ENCODE results near the gene PAM. TPM values are rescaled to one million over a fixed set of nuclear protein-coding genes. Genes with fewer than 3 reads are reported as not detected.
"Not testable (repeated sequence)": the region's sequence is repeated elsewhere in the genome, so short reads cannot be mapped to it uniquely, and the experiment has no call there.

PAM gene
- total RNA-seq, 2 experiments from 2014 or later = 92.8 to 103 TPM

DNA sequence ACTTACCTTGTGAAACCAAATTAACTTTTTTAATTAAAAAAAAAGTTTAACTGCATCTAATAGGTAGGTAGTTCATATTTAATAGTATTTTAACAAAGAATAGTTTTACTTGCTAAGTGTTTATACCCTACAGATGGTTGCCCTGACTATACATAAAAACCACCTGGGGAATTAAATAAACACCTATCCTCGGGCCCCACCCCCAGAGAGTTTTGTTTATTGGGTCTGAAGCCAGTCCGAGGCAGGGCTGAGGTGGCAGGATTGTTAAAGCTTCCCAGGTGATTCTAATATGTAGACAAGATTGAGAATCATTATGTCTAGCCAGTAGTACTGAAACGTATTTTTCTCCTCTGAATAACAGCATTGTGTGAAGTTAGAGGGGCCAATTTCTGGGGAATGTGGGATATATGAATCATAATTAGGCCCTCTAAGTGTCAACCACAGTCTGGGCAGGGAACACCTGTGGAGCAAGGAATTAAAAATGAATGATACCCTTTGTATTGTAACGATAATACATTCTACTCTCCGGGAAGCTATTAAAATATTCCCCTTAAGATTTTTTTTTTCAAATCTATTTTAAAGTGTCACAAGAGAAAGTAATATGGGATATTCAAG is 5.6 kb upstream of the PAM start:
- CTCF ChIA-PET = no interaction called here
- POLR2A ChIA-PET = no interaction called here

DNA sequence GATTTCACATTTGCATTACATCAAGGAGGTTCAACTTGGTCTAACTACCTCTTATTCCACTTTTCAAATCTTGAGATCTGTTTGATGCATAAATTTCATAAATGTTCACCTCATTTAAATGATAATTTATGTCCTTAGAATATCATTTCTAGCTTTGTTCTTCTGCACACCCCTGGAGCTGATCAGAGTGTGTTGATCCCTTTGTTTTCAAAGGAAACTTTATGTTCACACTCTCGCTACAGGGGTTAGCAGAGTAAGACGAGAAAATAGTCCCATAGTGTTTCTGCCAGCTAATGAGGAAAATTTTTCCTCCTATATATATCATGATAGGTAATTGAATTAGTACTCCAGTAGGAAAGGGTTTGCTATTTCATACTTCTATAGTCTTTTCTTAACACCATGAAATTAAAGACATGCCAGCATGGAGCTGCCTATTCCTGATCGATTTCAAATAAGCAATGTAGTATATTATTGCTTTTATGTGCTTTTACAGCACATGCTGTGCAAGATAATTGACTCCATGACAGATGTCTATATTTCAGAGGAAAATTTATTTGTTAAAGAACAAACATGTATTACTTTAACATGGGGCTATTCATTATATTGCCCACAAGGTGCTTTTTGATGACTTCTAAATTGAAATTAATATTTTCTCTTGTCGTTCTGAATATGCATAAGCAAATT is 4.8 kb upstream of the PAM start:
- CTCF ChIA-PET = no interaction called here
- POLR2A ChIA-PET = no interaction called here

DNA sequence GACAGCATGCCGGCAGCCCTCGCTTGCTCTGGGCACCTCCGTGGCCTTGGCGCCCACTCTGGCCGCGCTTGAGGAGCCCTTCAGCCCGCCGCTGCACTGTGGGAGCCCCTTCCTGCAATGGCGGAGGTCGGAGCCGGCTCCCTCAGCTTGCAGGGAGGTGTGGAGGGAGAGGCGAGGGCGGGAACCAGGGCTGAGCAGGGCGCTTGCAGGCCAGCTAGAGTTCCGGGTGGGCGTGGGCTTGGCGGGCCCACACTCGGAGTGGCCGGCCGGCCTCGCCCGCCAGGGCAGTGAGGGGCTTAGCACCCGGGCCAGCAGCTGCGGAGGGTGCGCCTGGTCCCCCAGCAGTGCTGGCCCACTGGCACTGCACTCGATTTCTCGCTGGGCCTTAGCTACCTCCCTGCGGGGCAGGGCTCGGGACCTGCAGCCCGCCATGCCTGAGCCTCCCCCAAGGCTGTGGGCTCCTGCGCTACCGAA is 3.2 kb upstream of the PAM start:
- CTCF ChIA-PET = not testable (repeated sequence)

DNA sequence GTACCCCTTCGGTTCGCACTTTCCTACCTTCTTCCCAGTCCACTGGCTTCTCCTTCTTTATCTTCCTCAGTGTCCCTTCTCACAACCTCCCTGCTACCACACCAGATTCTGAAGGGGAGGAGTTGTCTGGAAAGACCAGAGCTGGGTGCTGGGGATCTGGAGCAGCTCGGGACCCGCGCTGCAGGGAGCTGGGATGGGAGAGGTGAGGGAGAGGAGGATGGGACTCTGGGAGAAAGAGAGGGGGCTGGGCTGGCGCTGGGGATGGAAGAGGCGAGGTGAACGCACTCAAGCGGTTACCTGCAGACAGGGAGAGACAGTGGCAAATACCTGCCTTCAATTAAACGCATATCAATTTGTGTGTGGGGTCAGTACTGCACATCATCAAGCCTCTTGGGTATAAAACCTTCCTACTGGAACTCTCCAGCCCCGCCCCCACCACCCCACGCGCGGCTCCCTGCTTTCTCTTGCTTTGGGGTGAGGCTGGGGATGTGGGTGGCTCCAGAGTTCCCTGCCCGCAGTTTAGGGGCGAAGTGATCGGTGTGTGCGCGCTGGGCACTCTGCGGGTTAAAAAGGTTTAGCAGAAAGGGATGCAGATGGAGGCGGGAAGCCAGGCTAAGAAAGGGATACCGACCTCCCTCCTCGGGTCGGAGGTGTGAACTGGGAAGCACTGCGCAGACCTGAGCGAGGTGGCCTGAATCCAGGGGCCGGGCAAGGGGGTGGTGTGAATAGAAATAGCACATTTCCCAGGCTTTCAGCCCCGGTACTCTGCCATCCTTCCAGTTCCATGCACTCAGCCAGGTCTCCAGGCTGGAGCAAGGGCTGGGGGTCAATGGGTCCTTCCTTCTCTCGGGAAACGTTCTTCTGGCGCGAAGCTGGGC is 977 bp upstream of the PAM start:
- ChIA-PET CTCF (interaction anchor here (0.9 to 2.4 kb wide), 3 partner anchors 11 to 39 kb away, joined by 3 to 8 read pairs (median 4); no protein-coding TSS in a partner anchor), POLR2A (interaction anchor here (0.7 to 2.3 kb wide), 3 partner anchors 10 to 366 kb away, joined by 3 to 11 read pairs (median 9); partner anchors contain the start of genes GIN1 and PPIP5K2)

More for the DNA sequence above, 3.2 kb upstream of the PAM start:
- POLR2A ChIA-PET = not testable (repeated sequence)

DNA sequence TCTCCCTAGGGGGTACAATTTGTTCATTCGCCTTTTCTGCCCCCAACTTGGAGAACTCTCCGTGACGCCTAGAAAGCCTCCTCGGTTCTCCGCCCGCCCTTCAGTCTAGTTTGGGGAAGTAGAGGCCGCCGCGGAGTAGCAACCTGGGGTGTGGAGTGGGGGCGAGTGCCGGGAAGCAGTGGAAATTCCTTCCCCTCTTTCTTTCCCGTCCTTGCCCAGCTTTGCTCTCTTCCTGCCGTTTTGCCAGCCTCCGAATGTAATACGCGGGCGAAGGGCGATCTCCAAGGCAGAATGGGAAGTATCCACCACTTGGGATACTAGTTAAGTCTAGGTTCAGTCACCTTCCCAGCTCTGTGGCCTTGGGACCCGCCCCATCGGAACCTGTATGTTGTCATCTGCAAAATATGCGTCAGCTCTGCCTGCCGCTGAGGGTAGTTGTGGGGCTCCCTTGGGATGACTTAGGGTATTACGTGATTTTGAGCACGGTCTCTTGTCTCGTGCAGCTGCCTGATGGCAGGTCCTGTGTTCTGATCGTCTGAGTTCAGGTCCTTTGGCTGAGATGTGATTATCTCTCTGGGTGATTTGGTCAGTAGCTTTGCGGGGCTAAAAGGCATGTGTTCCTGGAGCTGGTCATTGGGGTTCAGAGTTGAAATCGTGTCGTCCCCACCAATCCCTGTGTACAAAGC is 724 bp downstream of the PAM start:
- ChIA-PET POLR2A (interaction anchor here (1.0 to 2.3 kb wide), 6 partner anchors 8 to 364 kb away, joined by 3 to 11 read pairs (median 6); partner anchors contain the start of genes GIN1 and PPIP5K2), CTCF (interaction anchor here (1.2 to 2.4 kb wide), 7 partner anchors 8 to 74 kb away, joined by 3 to 8 read pairs (median 4); no protein-coding TSS in a partner anchor)

DNA sequence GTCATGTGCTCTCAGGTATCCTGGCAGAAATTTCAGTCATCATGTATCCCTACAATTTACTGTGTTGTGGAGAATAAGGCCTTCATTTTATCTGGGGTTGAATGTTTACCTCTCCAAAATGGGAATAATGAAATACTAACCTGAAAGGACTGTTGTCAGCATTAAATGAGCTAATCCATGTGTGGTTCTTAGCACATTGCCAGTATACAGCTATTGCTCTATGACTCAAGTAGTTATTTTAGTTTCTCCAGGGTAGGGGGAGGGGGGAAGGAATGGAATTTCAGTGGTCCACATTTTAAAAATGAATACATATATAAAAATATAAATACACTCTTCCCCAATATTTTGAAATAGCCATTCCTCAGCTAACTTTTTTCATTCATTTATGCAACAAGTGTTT is 3.5 kb downstream of the PAM start:
- POLR2A ChIA-PET = interaction anchor here (0.8 kb wide), 1 partner anchor 11 kb away, joined by 3 read pairs; no protein-coding TSS in a partner anchor
- CTCF ChIA-PET = no interaction called here

DNA sequence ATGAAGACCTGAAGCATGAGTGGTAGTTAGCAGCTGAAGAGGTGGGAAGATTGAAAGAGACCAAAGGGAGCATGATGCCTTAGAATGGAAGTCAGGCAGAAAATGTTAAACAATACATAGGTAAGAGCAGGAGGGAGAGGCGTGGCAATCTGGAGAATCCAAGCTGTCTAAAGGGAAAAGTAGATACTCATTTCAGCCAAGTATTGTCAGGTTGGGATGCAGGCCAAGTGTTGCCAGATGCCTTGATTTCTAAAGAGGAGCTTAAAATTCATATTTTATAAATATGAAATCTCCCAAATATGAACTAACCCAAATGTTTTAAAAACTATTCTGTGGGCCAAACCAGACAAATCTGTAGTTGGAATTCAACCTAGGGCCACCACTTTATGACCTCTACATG is 4.2 kb downstream of the PAM start:
- CTCF ChIA-PET = interaction anchor here (0.6 kb wide), 1 partner anchor 44 kb away, joined by 3 read pairs; no protein-coding TSS in a partner anchor
- POLR2A ChIA-PET = no interaction called here

DNA sequence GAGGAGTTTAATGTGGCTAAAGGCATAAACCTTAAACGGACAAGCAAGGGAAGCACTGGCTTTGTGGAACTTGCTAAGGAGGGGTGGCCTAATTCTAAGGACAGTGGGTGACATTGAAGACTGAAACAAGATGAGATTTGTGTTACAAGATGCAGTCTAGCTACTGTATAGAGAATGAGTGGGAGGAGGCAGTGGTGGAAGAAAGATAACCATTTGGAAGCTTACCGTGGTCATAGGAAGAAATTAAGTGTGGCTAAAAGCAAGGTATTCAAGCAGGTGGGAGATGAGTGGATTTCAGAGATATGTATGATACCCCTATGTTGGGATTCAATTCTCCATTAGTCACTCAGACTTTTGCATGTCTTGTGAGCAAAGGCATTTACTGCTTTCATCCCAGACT is 4.6 kb downstream of the PAM start:
- ChIA-PET POLR2A (no interaction called here), CTCF (interaction anchor here (0.6 kb wide), 1 partner anchor 44 kb away, joined by 3 read pairs; no protein-coding TSS in a partner anchor)

DNA sequence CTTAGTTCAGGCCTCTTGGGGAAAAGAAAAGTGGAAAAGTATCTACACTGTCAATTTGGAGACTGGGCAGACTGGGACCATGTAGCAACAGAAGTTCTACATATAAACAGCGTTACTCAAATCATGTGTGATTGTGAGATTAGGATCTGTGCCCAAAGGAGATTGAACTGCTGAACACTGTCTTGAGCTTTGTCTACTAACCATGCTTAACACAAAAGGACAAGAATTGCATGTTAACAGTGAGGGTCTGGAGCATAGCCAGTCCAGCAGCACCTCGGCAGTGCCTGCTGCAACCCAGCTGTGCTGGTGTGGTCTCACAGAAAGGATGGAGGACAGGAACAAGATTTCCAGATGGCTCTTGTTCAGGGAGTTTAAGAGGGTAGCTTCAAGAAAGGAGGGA is 5.7 kb downstream of the PAM start:
- ChIA-PET CTCF (no interaction called here), POLR2A (no interaction called here)

DNA sequence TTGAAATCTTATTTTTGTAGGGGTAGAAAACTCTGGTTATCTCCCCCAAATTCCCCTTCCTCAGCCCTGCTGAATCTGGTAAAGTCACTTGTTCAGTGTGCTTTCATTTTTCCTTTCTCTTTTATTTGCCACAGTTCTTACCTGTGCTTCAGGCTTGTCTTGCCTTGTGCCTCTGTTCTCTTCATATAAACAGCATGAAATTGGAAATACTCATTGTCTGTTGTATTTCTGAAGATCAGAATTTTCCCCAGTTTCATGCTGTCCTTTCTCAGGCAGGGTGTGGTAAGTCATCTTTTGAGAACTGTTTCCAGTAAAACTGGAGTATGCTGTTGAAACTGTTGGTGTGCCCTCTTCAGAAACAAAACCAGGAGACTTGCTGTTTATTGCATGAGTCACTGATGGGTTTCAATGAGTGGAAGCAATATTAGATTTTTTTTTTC is 7.0 kb downstream of the PAM start:
- CTCF ChIA-PET = interaction anchor here (1.2 kb wide), 1 partner anchor 80 kb away, joined by 3 read pairs; no protein-coding TSS in a partner anchor
- POLR2A ChIA-PET = no interaction called here

DNA sequence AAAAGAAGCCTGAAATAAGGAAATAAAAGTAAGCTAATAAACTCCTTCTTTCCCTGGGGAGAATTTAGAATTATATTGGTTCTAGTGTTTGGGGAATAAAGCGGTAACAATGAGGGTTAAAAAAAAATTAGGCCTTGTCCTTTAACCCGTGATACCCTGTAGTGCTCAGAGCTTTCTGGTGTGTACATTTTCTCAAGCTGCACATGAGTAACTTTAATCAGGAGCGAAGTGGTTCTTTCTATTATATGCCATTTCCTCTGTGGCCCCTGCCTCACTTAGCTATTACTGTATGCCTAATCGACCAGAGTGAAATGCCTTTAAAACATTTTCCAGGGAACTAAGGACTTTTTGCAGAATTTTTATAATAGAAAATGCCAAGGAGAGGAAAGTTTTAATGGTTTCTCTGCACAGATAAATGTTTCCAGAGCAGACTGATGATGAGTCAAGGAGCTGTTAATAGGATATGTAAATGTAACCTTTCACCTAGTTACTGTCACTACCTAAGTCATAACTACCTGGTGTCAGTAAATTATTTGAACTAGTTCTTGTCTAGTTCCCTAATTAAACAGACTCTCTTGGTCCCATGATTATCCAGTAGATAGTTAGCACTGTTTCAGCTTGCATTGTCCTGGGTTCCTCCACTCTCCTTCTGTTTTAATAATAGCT is 7.6 kb downstream of the PAM start:
- POLR2A ChIA-PET = interaction anchor here (1.8 to 2.1 kb wide), 2 partner anchors 7 to 16 kb away, joined by 4 to 11 read pairs; partner anchors contain the start of gene PAM
- CTCF ChIA-PET = interaction anchor here (0.8 to 1.2 kb wide), 3 partner anchors 81 to 103 kb away, joined by 3 to 4 read pairs (median 3); no protein-coding TSS in a partner anchor

DNA sequence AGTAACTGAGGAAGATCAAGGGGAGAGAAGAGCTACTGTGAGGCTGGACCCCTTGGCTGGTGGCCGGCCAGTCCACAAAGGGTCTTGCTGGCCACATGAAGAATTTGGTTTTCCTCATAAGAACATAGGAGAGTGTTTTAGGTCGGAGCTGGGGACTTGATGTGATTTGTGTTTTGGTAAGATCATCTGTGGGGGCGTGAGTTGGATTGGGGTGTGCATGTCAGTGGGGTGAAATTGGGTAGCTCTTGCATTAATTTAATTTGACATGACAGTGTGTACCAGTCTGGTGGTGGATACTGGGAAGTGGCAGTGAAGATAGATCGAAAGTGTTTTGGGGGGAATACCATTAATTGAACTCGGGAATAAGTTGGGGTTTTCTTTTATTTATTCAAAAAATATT is 8.6 kb downstream of the PAM start:
- CTCF ChIA-PET = interaction anchor here (1.1 to 1.3 kb wide), 2 partner anchors 8 to 102 kb away, joined by 3 to 6 read pairs; no protein-coding TSS in a partner anchor
- POLR2A ChIA-PET = interaction anchor here (1.8 to 2.1 kb wide), 2 partner anchors 8 to 15 kb away, joined by 4 to 11 read pairs; partner anchors contain the start of gene PAM

DNA sequence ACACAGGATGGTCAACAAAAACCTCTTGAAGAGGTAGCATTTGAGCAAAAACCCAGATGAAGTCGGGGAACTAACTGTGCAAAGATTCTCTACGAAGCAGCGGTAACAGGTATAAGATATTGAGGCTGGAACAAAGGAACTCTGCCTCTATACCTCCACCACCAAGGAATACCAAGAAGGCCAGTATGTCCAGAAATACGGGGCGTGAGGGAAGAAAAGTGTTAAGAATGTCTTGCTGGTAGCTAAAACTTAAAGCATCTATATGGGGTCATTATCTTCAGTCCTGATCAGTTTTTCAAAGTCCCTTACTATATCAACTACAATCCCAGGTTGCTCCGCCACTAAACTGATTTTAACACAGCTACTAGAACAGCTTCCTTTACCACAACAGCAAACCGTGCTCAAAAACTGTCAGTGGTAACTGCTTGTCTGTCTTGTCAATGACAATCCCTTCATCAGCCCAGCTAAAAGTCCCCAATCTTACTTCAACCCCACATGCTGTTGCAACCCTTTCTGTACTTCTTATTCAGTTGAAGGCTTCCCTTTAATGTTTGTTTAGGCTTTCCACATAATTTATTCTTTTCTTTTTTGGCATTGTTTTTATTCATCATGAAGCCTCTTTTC is 9.4 kb downstream of the PAM start:
- ChIA-PET POLR2A (interaction anchor here (1.8 to 2.1 kb wide), 2 partner anchors 9 to 14 kb away, joined by 4 to 11 read pairs; partner anchors contain the start of gene PAM), CTCF (interaction anchor here (0.9 to 1.3 kb wide), 3 partner anchors 8 to 16 kb away, joined by 4 to 6 read pairs (median 4); partner anchors contain the start of gene PAM)

DNA sequence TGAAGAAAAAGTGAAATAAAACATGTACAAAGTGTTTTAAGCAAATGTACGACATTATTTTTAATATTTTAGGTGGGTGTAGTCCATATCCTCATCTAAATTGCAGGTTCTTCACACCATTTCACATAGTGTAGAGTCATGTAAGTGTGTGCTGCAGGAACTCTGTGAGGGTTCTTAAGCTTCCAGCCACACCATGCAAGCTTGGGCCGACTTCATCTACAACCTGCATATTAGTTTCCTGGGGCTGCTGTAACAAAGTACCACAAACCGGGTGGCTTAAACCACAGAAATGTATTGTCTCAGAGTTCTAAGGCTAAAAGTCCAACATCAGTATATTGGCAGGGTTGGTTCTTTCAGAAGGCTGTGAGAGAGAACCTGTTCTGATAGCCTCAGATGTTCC is 10.2 kb downstream of the PAM start:
- CTCF ChIA-PET = interaction anchor here (1.3 kb wide), 1 partner anchor 11 kb away, joined by 4 read pairs; the partner anchor contains the start of gene PAM

DNA sequence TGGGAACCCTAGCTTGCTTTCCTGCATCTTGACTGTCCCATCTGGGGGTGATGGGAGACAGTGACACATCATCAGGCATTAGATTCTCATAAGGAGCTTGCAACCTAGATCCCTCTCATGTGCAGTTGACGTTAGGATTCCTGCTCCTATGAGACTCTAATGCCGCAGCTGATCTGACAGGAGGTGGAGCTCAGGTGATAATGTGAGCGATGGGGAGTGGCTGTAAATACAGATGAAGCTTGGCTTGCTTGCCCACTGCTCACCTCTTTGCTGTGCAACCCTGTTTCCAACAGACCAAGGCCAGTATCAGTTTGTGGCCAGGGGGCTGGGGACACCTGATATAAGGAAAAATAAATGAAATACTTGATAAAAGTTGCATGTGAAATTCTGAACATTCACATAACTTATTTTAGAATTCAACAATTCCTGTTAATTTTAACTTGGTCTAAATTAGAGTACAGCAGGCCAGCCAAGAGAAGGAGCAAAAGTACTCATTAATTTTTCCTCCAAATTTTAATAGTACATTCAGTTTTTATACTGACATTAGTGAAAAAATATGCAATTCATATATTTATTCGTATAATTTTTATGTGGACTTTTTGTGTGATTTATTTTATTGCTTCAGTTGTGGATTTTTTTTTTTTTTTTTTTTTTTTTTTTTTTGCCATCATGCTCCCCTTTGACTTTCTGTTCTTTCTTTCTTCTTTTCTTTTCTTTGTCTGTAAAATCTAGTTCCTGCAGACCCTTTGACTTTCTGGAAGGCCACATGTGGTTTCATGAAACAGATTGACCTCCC is 11.4 kb downstream of the PAM start:
- POLR2A ChIA-PET = interaction anchor here (0.6 to 1.3 kb wide), 2 partner anchors 11 to 14 kb away, joined by 4 to 5 read pairs; partner anchors contain the start of gene PAM
- CTCF ChIA-PET = interaction anchor here (0.9 kb wide), 1 partner anchor 11 kb away, joined by 3 read pairs; no protein-coding TSS in a partner anchor

More for the DNA sequence above, 10.2 kb downstream of the PAM start:
- POLR2A ChIA-PET = interaction anchor here (1.3 kb wide), 1 partner anchor 10 kb away, joined by 5 read pairs; the partner anchor contains the start of gene PAM

DNA sequence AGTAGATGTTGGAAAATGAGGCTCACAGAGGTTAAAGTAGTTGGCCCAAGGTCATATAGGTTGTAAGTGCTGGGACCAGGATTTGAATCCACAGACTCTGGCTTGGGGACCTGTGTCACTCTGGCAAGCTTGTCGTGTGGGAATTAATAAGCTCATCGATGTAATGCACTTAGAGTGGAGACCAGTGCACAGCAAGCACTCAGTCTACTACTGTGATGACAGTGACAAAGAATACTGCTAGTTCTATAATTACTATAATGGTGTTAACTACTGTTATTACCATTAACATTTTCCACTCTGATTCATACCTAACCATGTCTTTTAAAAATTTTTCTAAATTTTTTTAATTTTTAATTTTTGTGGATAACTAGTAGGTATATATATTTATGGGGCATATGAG is 12.8 kb downstream of the PAM start:
- ChIA-PET POLR2A (interaction anchor here (1.0 kb wide), 2 partner anchors 12 to 352 kb away, joined by 3 to 8 read pairs; partner anchors contain the start of genes GIN1 and PPIP5K2), CTCF (interaction anchor here (0.9 kb wide), 1 partner anchor 12 kb away, joined by 4 read pairs; no protein-coding TSS in a partner anchor)
